Mesodermal cell (in vitro differentiated cells): Measurements from ENCODE around the gene VPS35L.

Source experiments
- H3K27ac ChIP-seq: 2 replicates; pipeline ENCODE4 v1.7.0; 2013; ENCODE audit warnings: mild to moderate bottlenecking, low read depth, low read length, moderate library complexity; ENCODE audit not compliant: severe bottlenecking
- H3K36me3 ChIP-seq: 2 replicates; pipeline ENCODE4 v1.7.1; 2013; ENCODE audit warnings: mild to moderate bottlenecking, low read length, moderate library complexity; ENCODE audit not compliant: control insufficient read depth, insufficient read depth
- H3K4me1 ChIP-seq: one replicate; pipeline ENCODE4 v1.7.1; 2013; ENCODE audit warnings: mild to moderate bottlenecking, low read length; ENCODE audit not compliant: insufficient read depth, control insufficient read depth, poor library complexity, severe bottlenecking
- H3K4me3 ChIP-seq: 2 replicates; pipeline ENCODE4 v1.7.0; 2013; ENCODE audit warnings: low read length, control low read depth, mild to moderate bottlenecking; ENCODE audit not compliant: insufficient read depth, poor library complexity, severe bottlenecking; ENCODE audit errors: extremely low read depth
- H3K9me3 ChIP-seq: 2 replicates; pipeline ENCODE4 v1.7.1; 2013; ENCODE audit warnings: mild to moderate bottlenecking, low read length, moderate library complexity; ENCODE audit not compliant: control insufficient read depth
- WGBS, 2 experiments: methylation state at CpG; one replicate each; pipeline ENCODE4 v1.1.5; 2013; ENCODE audit warnings: missing lambda C conversion rate in 2 of 2; ENCODE audit not compliant: insufficient coverage in 2 of 2; 5-methylcytosine and 5-hydroxymethylcytosine counted together

The VPS35L gene

GRCh38 chr16:19616241-19616640 lies 60.7 kb downstream of the VPS35L start:
- Histone ChIP-seq H3K4me1 (no peaks in the 10 kb centered on the region), H3K9me3 (no peaks in the 10 kb centered on the region), H3K4me3 (no peak overlapping the region), H3K27ac (no peak overlapping the region), H3K36me3 (peaks cover 38% of the 10 kb centered on the region)
- 86 to 95% methylated on average over 3 to 6 of the region's 6 CpGs for WGBS, 2 experiments

GRCh38 chr16:19618876-19619275 lies 63.4 kb downstream of the VPS35L start:
- 94 to 100% methylated on average over 6 to 8 of the region's 9 CpGs for WGBS, 2 experiments
- Histone ChIP-seq H3K4me1 (no peaks in the 10 kb centered on the region), H3K36me3 (peaks cover 19% of the 10 kb centered on the region), H3K4me3 (no peak overlapping the region), H3K27ac (no peak overlapping the region), H3K9me3 (no peaks in the 10 kb centered on the region)

GRCh38 chr16:19621445-19621844 lies 65.9 kb downstream of the VPS35L start:
- Histone ChIP-seq H3K9me3 (no peaks in the 10 kb centered on the region), H3K27ac (no peak overlapping the region), H3K36me3 (peaks cover 24% of the 10 kb centered on the region), H3K4me1 (no peaks in the 10 kb centered on the region), H3K4me3 (no peak overlapping the region)
- WGBS, 2 experiments, result 100% methylated on average over 1 of the region's 3 CpGs; no CpG with 5 or more reads in 1 of the 2 experiments

GRCh38 chr16:19625039-19625438 lies 69.5 kb downstream of the VPS35L start:
- H3K36me3 ChIP-seq, result peaks cover 29% of the 10 kb centered on the region
- no peak overlapping the region for H3K27ac ChIP-seq
- WGBS, 2 experiments, result 93 to 95% methylated on average over 6 of the region's 6 CpGs

GRCh38 chr16:19636436-19637267 lies 81.1 kb downstream of the VPS35L start:
- Histone ChIP-seq H3K27ac (no peak overlapping the region), H3K36me3 (peaks cover 54% of the 10 kb centered on the region), H3K4me3 (no peak overlapping the region), H3K9me3 (no peaks in the 10 kb centered on the region), H3K4me1 (no peaks in the 10 kb centered on the region)
- WGBS, 2 experiments, result 88 to 100% methylated on average over 4 to 6 of the region's 7 CpGs

More at GRCh38 chr16:19625039-19625438, 69.5 kb downstream of the VPS35L start:
- H3K4me3 ChIP-seq, result no peak overlapping the region
- H3K4me1 ChIP-seq, result no peaks in the 10 kb centered on the region
- H3K9me3 ChIP-seq, result no peaks in the 10 kb centered on the region

GRCh38 chr16:19639986-19640421 lies 84.5 kb downstream of the VPS35L start:
- Histone ChIP-seq H3K4me1 (peaks cover 2% of the 10 kb centered on the region), H3K9me3 (no peaks in the 10 kb centered on the region), H3K36me3 (peaks cover 35% of the 10 kb centered on the region), H3K27ac (no peak overlapping the region), H3K4me3 (no peak overlapping the region)
- WGBS, 2 experiments, result 91 to 95% methylated on average over 8 of the region's 8 CpGs

GRCh38 chr16:19642501-19642900 lies 87.0 kb downstream of the VPS35L start:
- no peaks in the 10 kb centered on the region for H3K9me3 ChIP-seq
- peaks cover 20% of the 10 kb centered on the region for H3K36me3 ChIP-seq
- no peak overlapping the region for H3K27ac ChIP-seq
- WGBS, 2 experiments, result 80 to 93% methylated on average over 3 to 4 of the region's 4 CpGs
- H3K4me1 ChIP-seq, result peaks cover 3% of the 10 kb centered on the region
- no peak overlapping the region for H3K4me3 ChIP-seq

GRCh38 chr16:19644877-19645276 lies 89.4 kb downstream of the VPS35L start:
- WGBS, 2 experiments, result 86% methylated on average over 1 of the region's 4 CpGs; no CpG with 5 or more reads in 1 of the 2 experiments
- peaks cover 3% of the 10 kb centered on the region for H3K4me1 ChIP-seq

GRCh38 chr16:19645557-19645981 lies 90.1 kb downstream of the VPS35L start:
- 89 to 92% methylated on average over 3 to 7 of the region's 7 CpGs for WGBS, 2 experiments
- Histone ChIP-seq H3K27ac (no peak overlapping the region), H3K4me3 (no peak overlapping the region), H3K4me1 (peaks cover 3% of the 10 kb centered on the region), H3K9me3 (no peaks in the 10 kb centered on the region), H3K36me3 (peaks cover 17% of the 10 kb centered on the region)

More at GRCh38 chr16:19644877-19645276, 89.4 kb downstream of the VPS35L start:
- Histone ChIP-seq H3K36me3 (peaks cover 20% of the 10 kb centered on the region), H3K4me3 (no peak overlapping the region), H3K27ac (no peak overlapping the region), H3K9me3 (no peaks in the 10 kb centered on the region)

GRCh38 chr16:19649980-19650379 lies 94.5 kb downstream of the VPS35L start:
- Histone ChIP-seq H3K4me3 (no peak overlapping the region), H3K9me3 (no peaks in the 10 kb centered on the region), H3K4me1 (peaks cover under 1% of the 10 kb centered on the region), H3K36me3 (peaks cover 36% of the 10 kb centered on the region), H3K27ac (no peak overlapping the region)
- WGBS, 2 experiments, result 64% methylated on average over 1 of the region's 3 CpGs; no CpG with 5 or more reads in 1 of the 2 experiments

- 83 to 100% methylated on average over 1 to 4 of the region's 9 CpGs for WGBS, 2 experiments
- Histone ChIP-seq H3K4me1 (no peaks in the 10 kb centered on the region), H3K4me3 (no peak overlapping the region), H3K27ac (no peak overlapping the region), H3K36me3 (peaks cover 28% of the 10 kb centered on the region), H3K9me3 (no peaks in the 10 kb centered on the region)
Observed at GRCh38 chr16:19654147-19654546, 98.6 kb downstream of the VPS35L start.
